Measurements from ENCODE around the gene SGO2.

SGO2 gene

GRCh38 chr2:200525882-200526651 is at the start of gene SGO2:
Gene SGO2 (plus strand): TSS chr2:200526207. CDS start chr2:200532976, 6,769 bp downstream.
- H3K4me1 ChIP-seq, result peaks cover 8% of the 10 kb centered on the region; the same call in 1 of the 2 replicates
- H3K36me3 ChIP-seq (replicated peaks), result no peaks in the 10 kb centered on the region
- H3K27me3 ChIP-seq (ENCODE audit: low read depth), result peaks cover 20% of the 10 kb centered on the region
- in situ Hi-C loops (cut with MboI; ENCODE audit: low sequenced_read_pairs), result no loop called here
- peak within 1 kb of the TSS; percentile 88 for H3K4me3 ChIP-seq
- peak; percentile 94 to 96 for DNase-seq (ENCODE audit: low spot score in 2 of 2)
- no peaks in the 10 kb centered on the region for H3K9me3 ChIP-seq

DNA sequence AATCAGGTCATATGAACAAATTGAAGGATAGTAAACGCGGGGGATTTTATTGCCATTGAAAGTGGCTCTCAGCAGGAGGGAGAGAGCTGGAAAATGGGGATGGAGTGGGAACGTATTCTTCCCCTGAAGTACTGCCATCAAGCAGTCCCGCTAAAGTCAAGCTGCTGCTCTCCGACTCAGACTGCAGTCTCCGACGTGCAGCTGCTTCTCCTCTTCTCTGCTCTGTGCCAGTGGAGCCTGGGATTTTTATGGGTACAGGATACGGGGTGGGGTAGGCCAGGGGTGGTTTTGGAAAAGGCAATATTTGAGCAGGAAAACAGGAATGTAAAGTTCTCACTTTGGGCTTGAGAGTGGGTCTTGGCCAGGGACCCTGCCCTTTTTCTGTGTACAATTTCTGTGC is 49.2 kb upstream of the SGO2 start:
- H3K9me3 ChIP-seq, result no peaks in the 10 kb centered on the region
- no peaks in the 10 kb centered on the region for H3K27me3 ChIP-seq (ENCODE audit: low read depth)
- no peak overlapping the region for H3K4me3 ChIP-seq
- in situ Hi-C loops (cut with MboI; ENCODE audit: low sequenced_read_pairs), result loop anchor here (10.0 kb wide), 1 partner anchor 162 kb away; no protein-coding TSS in a partner anchor
- no peak for DNase-seq (ENCODE audit: low spot score in 2 of 2)
- no peaks in the 10 kb centered on the region for H3K4me1 ChIP-seq
- H3K36me3 ChIP-seq (replicated peaks), result 0 out of 2 replicates have a peak, but pooled peaks cover 6% of the 10 kb centered on the region

- no peak overlapping the region for H3K4me3 ChIP-seq
- 0 out of 2 replicates have a peak, but pooled peaks cover 6% of the 10 kb centered on the region for H3K36me3 ChIP-seq (replicated peaks)
- no peaks in the 10 kb centered on the region for H3K9me3 ChIP-seq
- DNase-seq (ENCODE audit: low spot score in 2 of 2), result no peak
- in situ Hi-C loops (cut with MboI; ENCODE audit: low sequenced_read_pairs), result loop anchor here (10.0 kb wide), 1 partner anchor 163 kb away; no protein-coding TSS in a partner anchor
- H3K4me1 ChIP-seq, result no peaks in the 10 kb centered on the region
- no peaks in the 10 kb centered on the region for H3K27me3 ChIP-seq (ENCODE audit: low read depth)
These were observed 48.3 kb upstream of the SGO2 start for GRCh38 chr2:200477667-200478131.

- Histone ChIP-seq H3K4me1 (no peaks in the 10 kb centered on the region), H3K27me3 (ENCODE audit: low read depth) (no peaks in the 10 kb centered on the region), H3K36me3 (replicated peaks) (0 out of 2 replicates have a peak, but pooled peaks cover 6% of the 10 kb centered on the region), H3K9me3 (no peaks in the 10 kb centered on the region), H3K4me3 (no peak overlapping the region)
- DNase-seq (ENCODE audit: low spot score in 2 of 2), result no peak
- in situ Hi-C loops (cut with MboI; ENCODE audit: low sequenced_read_pairs), result loop anchor here (10.0 kb wide), 1 partner anchor 165 kb away; no protein-coding TSS in a partner anchor
These were observed 46.2 kb upstream of the SGO2 start for GRCh38 chr2:200479692-200480265.

- in situ Hi-C loops (cut with MboI; ENCODE audit: low sequenced_read_pairs), result no loop called here
- Histone ChIP-seq H3K27me3 (ENCODE audit: low read depth) (no peaks in the 10 kb centered on the region), H3K4me1 (no peaks in the 10 kb centered on the region), H3K4me3 (no peak overlapping the region), H3K36me3 (replicated peaks) (0 out of 2 replicates have a peak, but pooled peaks cover 6% of the 10 kb centered on the region), H3K9me3 (no peaks in the 10 kb centered on the region)
- DNase-seq (ENCODE audit: low spot score in 2 of 2), result no peak
These were observed 43.8 kb upstream of the SGO2 start for GRCh38 chr2:200482194-200482593.

GRCh38 chr2:200483729-200484198 is 42.2 kb upstream of the SGO2 start:
- H3K4me1 ChIP-seq, result no peaks in the 10 kb centered on the region
- H3K27me3 ChIP-seq (ENCODE audit: low read depth), result no peaks in the 10 kb centered on the region
- no peaks in the 10 kb centered on the region for H3K36me3 ChIP-seq (replicated peaks)
- peak; percentile 8 to 65 for DNase-seq (ENCODE audit: low spot score in 2 of 2)
- H3K4me3 ChIP-seq, result no peak overlapping the region
- H3K9me3 ChIP-seq, result no peaks in the 10 kb centered on the region
- in situ Hi-C loops (cut with MboI; ENCODE audit: low sequenced_read_pairs), result no loop called here

DNA sequence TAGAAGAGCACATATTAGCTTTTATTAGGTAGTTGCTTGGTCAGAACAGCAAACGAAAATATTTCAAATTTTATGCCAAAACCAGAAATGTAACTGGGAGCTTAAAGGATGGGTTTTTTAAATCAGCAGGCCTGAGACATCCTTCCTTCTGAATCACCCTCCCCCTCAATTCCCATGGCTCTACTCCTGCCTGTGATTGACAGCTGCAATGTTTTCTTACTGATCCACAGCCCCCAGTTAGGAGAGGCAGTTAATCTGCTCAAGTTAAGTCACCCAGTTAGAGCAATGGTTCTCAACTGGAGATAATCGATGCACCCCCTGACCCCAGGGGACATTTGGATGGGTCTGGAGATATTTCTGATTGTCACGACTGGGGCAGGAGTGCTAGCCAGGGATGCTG is 41.1 kb upstream of the SGO2 start:
- no peaks in the 10 kb centered on the region for H3K27me3 ChIP-seq (ENCODE audit: low read depth)
- no peak overlapping the region for H3K4me3 ChIP-seq
- in situ Hi-C loops (cut with MboI; ENCODE audit: low sequenced_read_pairs), result no loop called here
- H3K36me3 ChIP-seq (replicated peaks), result no peaks in the 10 kb centered on the region
- H3K9me3 ChIP-seq, result no peaks in the 10 kb centered on the region
- H3K4me1 ChIP-seq, result no peaks in the 10 kb centered on the region
- DNase-seq (ENCODE audit: low spot score in 2 of 2), result no peak

- in situ Hi-C loops (cut with MboI; ENCODE audit: low sequenced_read_pairs), result no loop called here
- no peak overlapping the region for H3K4me3 ChIP-seq
- no peaks in the 10 kb centered on the region for H3K36me3 ChIP-seq (replicated peaks)
- no peaks in the 10 kb centered on the region for H3K4me1 ChIP-seq
- H3K9me3 ChIP-seq, result no peaks in the 10 kb centered on the region
- no peaks in the 10 kb centered on the region for H3K27me3 ChIP-seq (ENCODE audit: low read depth)
- no peak for DNase-seq (ENCODE audit: low spot score in 2 of 2)
These were observed 39.5 kb upstream of the SGO2 start for GRCh38 chr2:200486529-200486928.

GRCh38 chr2:200488169-200488568 is 37.8 kb upstream of the SGO2 start:
- Histone ChIP-seq H3K36me3 (replicated peaks) (no peaks in the 10 kb centered on the region), H3K4me3 (no peak overlapping the region), H3K9me3 (no peaks in the 10 kb centered on the region), H3K4me1 (no peaks in the 10 kb centered on the region), H3K27me3 (ENCODE audit: low read depth) (no peaks in the 10 kb centered on the region)
- in situ Hi-C loops (cut with MboI; ENCODE audit: low sequenced_read_pairs), result no loop called here
- DNase-seq (ENCODE audit: low spot score in 2 of 2), result no peak

GRCh38 chr2:200490001-200490400 is 36.0 kb upstream of the SGO2 start:
- in situ Hi-C loops (cut with MboI; ENCODE audit: low sequenced_read_pairs), result no loop called here
- H3K4me1 ChIP-seq, result no peaks in the 10 kb centered on the region
- no peaks in the 10 kb centered on the region for H3K27me3 ChIP-seq (ENCODE audit: low read depth)
- no peaks in the 10 kb centered on the region for H3K9me3 ChIP-seq
- H3K36me3 ChIP-seq (replicated peaks), result no peaks in the 10 kb centered on the region
- DNase-seq (ENCODE audit: low spot score in 2 of 2), result no peak
- H3K4me3 ChIP-seq, result no peak overlapping the region

GRCh38 chr2:200492656-200493055 is 33.4 kb upstream of the SGO2 start:
- no peaks in the 10 kb centered on the region for H3K4me1 ChIP-seq
- no peaks in the 10 kb centered on the region for H3K27me3 ChIP-seq (ENCODE audit: low read depth)
- H3K36me3 ChIP-seq (replicated peaks), result no peaks in the 10 kb centered on the region
- no peak for DNase-seq (ENCODE audit: low spot score in 2 of 2)
- no peaks in the 10 kb centered on the region for H3K9me3 ChIP-seq
- no peak overlapping the region for H3K4me3 ChIP-seq
- in situ Hi-C loops (cut with MboI; ENCODE audit: low sequenced_read_pairs), result no loop called here

- Histone ChIP-seq H3K4me3 (no peak overlapping the region), H3K36me3 (replicated peaks) (no peaks in the 10 kb centered on the region), H3K9me3 (no peaks in the 10 kb centered on the region), H3K27me3 (ENCODE audit: low read depth) (no peaks in the 10 kb centered on the region), H3K4me1 (no peaks in the 10 kb centered on the region)
- DNase-seq (ENCODE audit: low spot score in 2 of 2), result no peak
- in situ Hi-C loops (cut with MboI; ENCODE audit: low sequenced_read_pairs), result no loop called here
These were observed 32.0 kb upstream of the SGO2 start for GRCh38 chr2:200494048-200494447.

- H3K4me1 ChIP-seq, result no peaks in the 10 kb centered on the region
- in situ Hi-C loops (cut with MboI; ENCODE audit: low sequenced_read_pairs), result no loop called here
- H3K4me3 ChIP-seq, result no peak overlapping the region
- no peak for DNase-seq (ENCODE audit: low spot score in 2 of 2)
- H3K27me3 ChIP-seq (ENCODE audit: low read depth), result no peaks in the 10 kb centered on the region
- H3K9me3 ChIP-seq, result no peaks in the 10 kb centered on the region
- no peaks in the 10 kb centered on the region for H3K36me3 ChIP-seq (replicated peaks)
These were observed 29.3 kb upstream of the SGO2 start for GRCh38 chr2:200496696-200497095.

Measured in HAP-1 (cell line).